RPMI7951 (cell line): ENCODE data around the gene ST6GALNAC4. TPM values are rescaled to one million over a fixed set of nuclear protein-coding genes. Genes with fewer than 3 reads are reported as not detected.

Source experiments
- DNase-seq: peaks from one replicate; pipeline ENCODE4 v3.0.0-alpha.2; 2012; ENCODE audit warnings: low read depth
- total RNA-seq: library from RNA; depleted of rRNA; stranded (reverse); fragments of >200 nt; shearing (Covaris generic); gene quantifications from 2 replicates; pipeline ENCODE4 v1.2.3, GENCODE V29; 2014; rRNA removed

ST6GALNAC4 gene
- 10.5 and 14.0 TPM in 2 replicates for total RNA-seq

- peak; percentile 75 for DNase-seq
Measured at GRCh38 chr9:127916720-127917581, at the start of gene ST6GALNAC4. Gene ST6GALNAC4, minus strand, starts transcription at chr9:127917041. Its CDS starts 622 bp downstream, at chr9:127916419.

GRCh38 chr9:127965953-127966352, 49.1 kb upstream of the ST6GALNAC4 start:
- DNase-seq, result no peak

DNA sequence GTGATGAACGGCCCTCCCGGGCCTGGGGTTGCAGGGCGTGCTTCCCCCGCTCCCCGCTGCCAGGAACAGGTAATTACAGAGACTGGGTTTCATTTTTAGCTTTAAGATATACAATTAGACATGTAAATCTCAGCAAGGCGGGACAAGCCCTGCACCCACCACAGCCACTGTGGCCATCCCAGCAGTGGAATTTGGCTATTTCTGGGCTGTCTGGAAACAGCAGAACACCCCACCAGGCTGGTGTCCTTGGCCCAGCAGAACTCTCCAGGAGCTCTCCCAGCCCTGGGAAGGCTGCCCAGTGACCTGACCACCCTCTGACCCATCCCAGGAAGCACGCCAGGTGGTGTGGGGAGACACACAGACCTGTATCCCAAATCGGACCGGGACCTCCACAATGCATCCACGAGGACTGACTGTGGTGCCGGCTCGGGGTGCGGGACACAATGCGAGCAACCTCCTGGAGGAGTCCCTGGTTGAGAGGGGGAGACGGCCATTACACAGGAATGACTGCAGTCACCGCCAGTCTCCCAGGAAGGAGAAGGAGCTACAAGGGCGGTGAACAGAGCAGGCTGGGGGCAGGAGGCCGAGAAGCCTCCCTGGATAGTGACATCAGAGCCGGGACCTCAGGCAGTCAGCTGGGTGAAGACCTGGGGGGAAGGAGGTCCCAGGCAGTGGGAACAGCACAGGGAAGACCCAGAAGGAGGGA, 46.7 kb upstream of the ST6GALNAC4 start:
- DNase-seq, result no peak

- no peak for DNase-seq
Measured at GRCh38 chr9:127963041-127963358, 46.2 kb upstream of the ST6GALNAC4 start.

DNA sequence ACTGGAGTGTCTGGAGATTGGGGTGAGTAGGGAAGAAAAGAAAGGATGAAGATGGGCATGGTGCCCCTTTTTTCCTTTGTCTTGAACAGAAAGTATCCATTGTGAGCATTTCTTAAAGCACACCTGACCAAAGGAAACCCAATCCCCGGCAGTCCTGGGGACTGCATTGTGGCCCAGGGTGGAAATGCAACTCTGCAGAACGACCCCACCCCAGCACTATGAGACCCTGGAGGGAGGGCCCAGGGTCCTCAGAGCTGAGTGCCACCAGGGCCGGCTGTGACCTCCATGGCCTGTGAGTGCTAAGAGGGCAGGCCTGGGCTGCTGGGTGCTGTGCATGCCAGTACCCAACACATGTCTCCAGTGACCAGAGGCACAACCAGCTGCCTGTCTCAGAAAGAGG, 45.4 kb upstream of the ST6GALNAC4 start:
- DNase-seq, result no peak

DNA sequence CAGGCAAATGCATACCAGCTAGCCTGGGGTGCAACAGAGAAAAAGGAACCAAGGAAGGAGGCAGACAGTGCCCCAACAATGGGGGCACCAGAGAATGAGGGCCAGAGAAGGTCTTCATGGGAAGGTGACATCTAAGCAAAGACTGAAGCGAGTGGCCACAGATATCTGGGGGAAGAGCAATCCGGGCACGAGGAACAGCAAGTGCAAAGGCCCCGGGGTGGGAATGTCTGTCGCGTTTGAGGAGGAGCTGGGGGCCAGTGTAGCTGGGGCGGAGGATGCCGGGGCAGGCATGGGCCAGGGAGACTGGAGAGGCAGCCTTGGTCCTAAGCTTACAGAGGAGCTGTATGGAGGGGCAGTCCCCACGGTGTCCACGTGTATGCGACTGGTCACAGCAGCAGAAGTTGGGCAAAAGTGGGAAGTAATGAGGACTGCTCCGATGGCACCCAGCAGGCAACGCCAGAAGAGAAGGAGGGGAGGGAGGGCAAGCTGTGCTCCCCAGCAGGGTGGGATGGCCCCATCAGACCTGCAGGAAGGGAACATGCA, 44.8 kb upstream of the ST6GALNAC4 start:
- DNase-seq, result no peak

DNA sequence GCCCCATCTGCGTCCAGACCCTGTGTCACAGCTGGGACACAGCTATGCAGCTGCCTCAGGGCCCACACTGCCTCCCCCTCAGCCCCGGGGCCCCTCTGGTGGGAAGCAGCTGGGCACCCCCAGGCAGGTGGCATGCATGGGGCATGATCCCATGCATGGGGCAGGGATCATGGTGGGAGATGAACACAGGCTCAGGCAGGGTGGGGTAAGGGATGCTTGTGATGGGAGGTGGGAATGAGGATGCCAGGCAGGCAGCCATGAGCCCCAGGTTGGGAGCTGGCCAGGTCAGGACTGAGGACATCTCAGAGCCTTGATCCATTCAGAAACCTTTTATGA, 44.3 kb upstream of the ST6GALNAC4 start:
- DNase-seq, result no peak

- no peak for DNase-seq
Measured at GRCh38 chr9:127960410-127961154, 43.7 kb upstream of the ST6GALNAC4 start.

GRCh38 chr9:127959841-127960409, 43.1 kb upstream of the ST6GALNAC4 start:
- DNase-seq, result no peak

DNA sequence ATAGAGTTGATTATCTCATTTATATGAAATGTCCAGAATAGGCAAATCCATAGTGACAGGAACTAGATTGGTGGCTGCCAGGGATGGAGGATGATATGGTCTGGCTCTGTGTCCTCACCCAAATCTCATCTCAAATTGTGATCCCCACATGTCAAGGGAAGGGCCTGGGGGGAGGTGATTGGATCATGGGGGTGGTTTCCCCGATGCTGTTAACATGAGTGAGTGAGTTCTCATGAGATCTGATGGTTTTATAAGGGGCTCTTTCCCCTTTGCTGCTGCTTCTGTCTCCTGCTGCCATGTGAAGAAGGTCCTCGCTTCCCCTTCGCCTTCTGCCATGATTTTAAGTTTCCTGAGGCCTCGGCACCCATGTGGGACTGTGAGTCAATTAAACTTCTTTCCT, 42.6 kb upstream of the ST6GALNAC4 start:
- no peak for DNase-seq

DNA sequence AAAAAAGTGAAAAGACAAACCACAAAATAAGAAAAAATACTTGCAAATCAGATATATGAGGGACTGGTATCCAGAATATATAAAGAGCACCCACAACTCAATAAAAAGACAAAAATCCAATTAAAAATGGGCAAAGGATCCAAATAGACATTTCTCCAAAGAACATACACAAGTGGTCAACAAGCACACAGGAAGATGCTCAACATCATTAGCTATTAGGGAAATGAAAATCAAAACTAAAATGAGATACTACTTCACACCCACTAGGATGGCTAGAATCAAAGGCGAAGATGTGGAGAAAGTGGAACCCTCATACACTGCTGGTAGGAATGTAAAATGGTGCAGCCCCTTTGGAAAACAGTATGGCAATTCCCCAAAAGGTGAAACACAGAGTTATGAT, 41.9 kb upstream of the ST6GALNAC4 start:
- no peak for DNase-seq

GRCh38 chr9:127955294-127956015, 38.6 kb upstream of the ST6GALNAC4 start:
- no peak for DNase-seq

GRCh38 chr9:127954831-127955293, 38.0 kb upstream of the ST6GALNAC4 start:
- no peak for DNase-seq

DNA sequence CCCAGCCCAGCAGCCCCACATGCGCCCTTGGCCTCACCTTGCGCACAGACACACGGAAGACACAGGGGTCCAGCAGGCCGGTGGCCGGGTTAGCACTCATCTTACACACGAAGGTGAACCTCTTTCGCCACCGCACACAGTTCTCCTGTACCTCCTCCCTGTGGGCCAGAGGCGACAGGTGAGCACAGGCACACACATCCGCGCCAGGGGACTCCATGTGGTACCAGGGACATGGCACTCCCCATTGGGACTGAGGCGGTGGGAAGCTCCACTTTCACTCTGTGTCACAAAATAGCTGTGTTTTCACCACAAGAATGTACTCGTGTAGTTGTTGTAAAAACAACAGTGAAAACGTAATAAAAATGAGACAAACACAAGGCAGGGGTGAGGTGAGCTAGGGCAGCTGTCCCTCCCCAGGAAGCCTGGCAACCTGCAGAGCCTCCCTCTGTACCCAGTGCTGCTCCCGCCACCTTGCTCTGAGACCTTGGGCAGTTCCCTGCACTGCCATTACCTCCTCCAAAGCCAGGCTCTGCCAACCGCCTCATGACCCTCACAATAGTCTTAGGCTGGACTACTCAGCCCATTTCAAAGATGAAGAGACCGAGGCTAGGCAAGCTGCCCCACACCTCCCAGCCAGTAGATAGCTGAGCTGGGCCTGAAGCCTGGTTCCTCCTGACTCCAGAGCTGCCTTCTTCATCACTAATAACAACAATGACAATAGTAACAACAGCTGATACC, 37.1 kb upstream of the ST6GALNAC4 start:
- no peak for DNase-seq

DNA sequence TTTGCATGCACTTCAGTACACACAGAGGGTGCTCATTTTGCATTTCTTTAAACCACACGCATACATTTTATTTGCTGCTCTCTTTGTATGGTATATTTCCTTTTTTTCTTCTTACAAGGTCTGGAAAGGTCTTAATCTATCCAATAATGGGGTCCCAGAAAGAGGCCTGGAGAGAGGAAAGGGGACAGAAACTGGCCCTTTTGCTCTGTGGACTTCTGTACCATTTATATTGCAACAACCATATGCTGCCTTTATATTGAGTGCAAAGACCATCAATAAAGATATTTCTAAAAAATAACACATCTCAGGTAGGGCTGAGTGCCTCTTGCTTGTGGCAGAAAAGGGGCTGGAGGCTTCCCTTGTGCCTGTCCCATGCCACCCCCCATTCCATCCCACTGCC, 36.3 kb upstream of the ST6GALNAC4 start:
- DNase-seq, result no peak

GRCh38 chr9:127950513-127951289, 33.9 kb upstream of the ST6GALNAC4 start:
- DNase-seq, result no peak

DNA sequence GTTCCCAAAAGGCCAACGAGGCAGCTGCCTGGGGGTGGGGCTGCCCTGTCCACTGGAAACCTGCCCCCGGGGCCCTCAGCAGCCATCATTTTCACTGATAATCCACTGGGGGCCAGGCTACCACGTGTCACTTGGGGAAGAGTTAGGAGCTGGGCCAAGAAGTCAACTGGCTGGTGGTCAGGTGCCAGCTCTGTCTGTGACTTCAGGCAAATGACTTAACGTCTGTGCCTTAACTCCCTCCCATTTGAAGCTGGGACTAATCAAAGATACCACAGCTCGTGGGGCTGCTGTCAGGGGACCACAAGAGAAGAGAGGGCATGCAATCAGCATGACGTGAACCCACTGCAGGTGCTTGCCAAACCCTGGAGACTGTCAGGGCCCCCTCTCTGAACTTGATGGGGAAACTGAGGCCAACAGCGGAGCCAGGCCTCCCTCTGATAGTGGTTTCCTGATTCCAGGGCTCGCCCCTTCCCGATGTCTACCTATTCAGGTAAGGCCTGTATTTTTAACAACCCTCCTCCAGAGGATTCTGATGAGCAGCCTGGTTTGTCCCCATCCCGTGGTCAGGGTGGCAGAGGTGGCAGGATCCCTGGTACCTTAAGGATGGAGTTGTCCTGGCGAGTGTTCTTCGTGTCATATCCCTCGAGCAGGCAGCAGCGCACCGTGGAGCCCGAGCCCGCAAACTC, 33.1 kb upstream of the ST6GALNAC4 start:
- DNase-seq, result no peak

GRCh38 chr9:127947841-127948710, 31.2 kb upstream of the ST6GALNAC4 start:
- no peak for DNase-seq
